GM08714 (cell line): Measurements from ENCODE around the gene CCNB2.

Experiments used
- H3K4me3 ChIP-seq: fragments of 200-500 bp; sonication (Bioruptor generic); 2 replicates; pipeline ENCODE4 v1.5.1; 2014; ENCODE audit warnings: mild to moderate bottlenecking, low read length, inconsistent platforms
- ZNF274 ChIP-seq: IDR thresholded peaks from 2 replicates; pipeline ENCODE4 v1.6.1; 2012; ENCODE audit warnings: mild to moderate bottlenecking, low read depth, low read length

Gene CCNB2

GRCh38 chr15:59169251-59169708 is 64.3 kb downstream of the CCNB2 start:
- no peak for TF ChIP-seq ZNF274
- H3K4me3 ChIP-seq = no peak overlapping the region

- no peak for TF ChIP-seq ZNF274
- no peak overlapping the region for H3K4me3 ChIP-seq
Observed at GRCh38 chr15:59170295-59171066, 65.5 kb downstream of the CCNB2 start.

- H3K4me3 ChIP-seq = no peak overlapping the region
- TF ChIP-seq ZNF274 = no peak
Observed at GRCh38 chr15:59171067-59171397, 66.1 kb downstream of the CCNB2 start.

DNA sequence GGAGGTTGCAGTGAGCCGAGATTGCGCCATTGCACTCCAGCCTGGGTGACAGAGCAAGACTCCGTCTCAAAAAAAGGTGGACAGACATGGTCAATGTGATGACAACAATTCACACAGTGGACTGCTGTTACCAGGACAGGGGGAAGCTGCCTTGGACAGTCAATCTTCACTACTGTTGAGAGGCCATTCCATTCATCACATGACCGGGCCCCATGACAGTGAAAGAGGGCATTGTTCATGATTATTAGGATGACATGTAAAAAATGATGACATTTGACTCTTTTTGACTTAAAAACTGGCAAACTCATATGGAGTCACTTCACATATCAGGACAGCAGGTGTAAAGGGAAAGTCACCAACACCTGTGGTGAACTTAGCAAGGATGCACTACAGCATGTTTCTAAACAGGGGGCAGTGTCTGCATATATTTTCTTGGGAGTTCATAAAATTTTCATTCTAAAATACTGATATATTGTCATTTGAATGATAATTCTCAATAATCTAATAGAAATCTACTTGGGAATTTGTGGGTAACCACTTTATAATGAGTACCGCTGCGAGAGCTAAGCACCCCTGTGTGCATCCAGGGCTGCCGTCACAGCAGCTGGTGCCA is 67.4 kb downstream of the CCNB2 start:
- no peak overlapping the region for H3K4me3 ChIP-seq
- no peak for TF ChIP-seq ZNF274

DNA sequence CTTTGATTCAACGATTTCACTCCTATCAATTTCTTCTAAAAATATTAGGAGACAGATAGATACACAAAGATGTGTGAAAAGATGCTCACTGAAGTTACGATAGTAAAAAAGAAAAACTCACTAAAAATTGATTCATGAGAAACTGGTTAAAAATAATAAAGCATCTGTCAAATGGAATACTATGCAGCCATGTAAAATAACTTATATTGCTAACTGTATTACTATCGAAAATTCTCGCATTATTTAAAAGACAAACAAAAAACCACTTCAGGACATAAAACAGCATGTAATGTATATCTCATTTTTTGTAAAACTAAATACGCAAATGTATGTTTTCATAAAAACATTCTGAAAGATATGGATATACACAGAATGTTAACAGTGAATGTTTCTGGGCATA is 68.2 kb downstream of the CCNB2 start:
- H3K4me3 ChIP-seq = no peak overlapping the region
- TF ChIP-seq ZNF274 = no peak

GRCh38 chr15:59174151-59174834 is 69.3 kb downstream of the CCNB2 start:
- no peak overlapping the region for H3K4me3 ChIP-seq
- TF ChIP-seq ZNF274 = no peak
